ENCODE measurements around the gene COQ8B. TPM values are rescaled to one million over a fixed set of nuclear protein-coding genes. Genes with fewer than 3 reads are reported as not detected.

Gene COQ8B
- total RNA-seq, 2 donors from 2014 or later = 61.2 to 64.4 TPM

DNA sequence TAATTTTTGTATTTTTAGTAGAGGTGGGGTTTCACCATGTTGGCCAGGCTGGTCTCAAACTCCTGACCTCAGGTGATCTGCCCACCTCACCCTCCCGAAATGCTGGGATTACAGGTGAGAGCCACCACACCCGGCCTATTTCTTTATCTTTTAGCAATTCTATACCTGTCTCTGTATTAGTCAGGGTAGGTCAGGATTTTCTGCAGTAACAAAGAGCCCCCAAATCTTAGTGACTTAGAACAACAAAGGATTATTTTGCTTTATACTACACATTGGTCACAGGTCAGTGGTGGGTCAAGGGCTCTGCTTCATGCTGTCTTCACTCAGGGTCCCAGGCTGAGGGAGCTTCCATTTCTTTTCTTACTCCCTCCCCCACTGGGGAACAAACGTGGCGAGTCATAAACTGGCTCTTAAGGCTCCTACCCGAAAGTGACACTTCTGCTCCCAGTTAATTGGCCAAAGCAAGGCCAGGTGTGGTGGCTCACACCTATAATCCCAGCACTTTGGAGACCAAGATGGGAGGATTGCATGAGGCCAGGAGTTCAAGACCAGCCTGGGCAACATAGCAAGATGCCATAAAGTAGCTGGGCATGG, 7.1 kb upstream of the COQ8B start:
- TF ChIP-seq POLR2AphosphoS5 (IDR thresholded peaks at IDR 0.05) = no peak
- no peak for TF ChIP-seq POLR2A (IDR thresholded peaks at IDR 0.05)
- no peak for TF ChIP-seq CTCF (IDR thresholded peaks at IDR 0.05)
- Histone ChIP-seq H3K9me3 (no peaks in the 10 kb centered on the region), H3K4me3 (no peak overlapping the region), H3K4me1 (replicated peaks) (no peaks in the 10 kb centered on the region), H3K27ac (no peak overlapping the region), H3K27me3 (replicated peaks; ENCODE audit: insufficient read depth) (no peaks in the 10 kb centered on the region), H3K36me3 (peaks cover 5 to 7% of the 10 kb centered on the region in 2 donors)
- intact Hi-C loops (cut with DNase I) = no loop called here
- DNase-seq (ENCODE audit: low spot score) = no peak
- 97% methylated on average over 5 of the region's 5 CpGs for WGBS

GRCh38 chr19:40721936-40722661, 5.4 kb upstream of the COQ8B start:
- Histone ChIP-seq H3K4me1 (replicated peaks) (no peaks in the 10 kb centered on the region), H3K4me3 (no peak overlapping the region), H3K27ac (peak overlapping the region; percentile 99 to 100), H3K36me3 (peaks cover 0 to 7% of the 10 kb centered on the region in 2 donors), H3K27me3 (replicated peaks; ENCODE audit: insufficient read depth) (no peaks in the 10 kb centered on the region), H3K9me3 (no peaks in the 10 kb centered on the region)
- intact Hi-C loops (cut with DNase I) = no loop called here
- TF ChIP-seq CTCF (IDR thresholded peaks at IDR 0.05) (no peak), POLR2AphosphoS5 (IDR thresholded peaks at IDR 0.05) (peak; percentile 25)
- 55% methylated on average over 9 of the region's 9 CpGs for WGBS
- no peak for DNase-seq (ENCODE audit: low spot score)

- DNase-seq (ENCODE audit: low spot score) = no peak
- Histone ChIP-seq H3K4me3 (peak overlapping the region in 1 of 2 donors; percentile 79), H3K36me3 (peaks cover 0 to 3% of the 10 kb centered on the region in 2 donors), H3K27ac (peak overlapping the region; percentile 99 to 100), H3K27me3 (replicated peaks; ENCODE audit: insufficient read depth) (no peaks in the 10 kb centered on the region), H3K9me3 (no peaks in the 10 kb centered on the region), H3K4me1 (replicated peaks) (no peaks in the 10 kb centered on the region)
- TF ChIP-seq POLR2AphosphoS5 (IDR thresholded peaks at IDR 0.05) = no peak
- TF ChIP-seq POLR2A (IDR thresholded peaks at IDR 0.05) = no peak
- TF ChIP-seq CTCF (IDR thresholded peaks at IDR 0.05) = no peak
- 91% methylated on average over 6 of the region's 6 CpGs for WGBS
- intact Hi-C loops (cut with DNase I) = no loop called here
Observed at GRCh38 chr19:40721140-40721486, 4.4 kb upstream of the COQ8B start.

- H3K4me1 ChIP-seq (replicated peaks) = no peaks in the 10 kb centered on the region
- WGBS = 38% methylated on average over 7 of the region's 7 CpGs
Observed at GRCh38 chr19:40719414-40719894, 2.8 kb upstream of the COQ8B start.

More at GRCh38 chr19:40719414-40719894, 2.8 kb upstream of the COQ8B start:
- Histone ChIP-seq H3K9me3 (no peaks in the 10 kb centered on the region), H3K27ac (peak overlapping the region; percentile 99 to 100), H3K4me3 (peak overlapping the region; percentile 79 to 85), H3K36me3 (no peaks in the 10 kb centered on the region), H3K27me3 (replicated peaks; ENCODE audit: insufficient read depth) (no peaks in the 10 kb centered on the region)
- intact Hi-C loops (cut with DNase I) = no loop called here
- TF ChIP-seq POLR2A (IDR thresholded peaks at IDR 0.05) (no peak), CTCF (IDR thresholded peaks at IDR 0.05) (no peak), POLR2AphosphoS5 (IDR thresholded peaks at IDR 0.05) (no peak)
- no peak for DNase-seq (ENCODE audit: low spot score)
